HepG2 (cell line): ENCODE results near the gene FAP. TPM values are rescaled to one million over a fixed set of nuclear protein-coding genes. Genes with fewer than 3 reads are reported as not detected.

Experiments used
- AGO2 ChIP-seq: fragments of 200-400 bp; formaldehyde crosslinking; optimal IDR thresholded peaks from 2 replicates; pipeline ENCODE3; 2017; ENCODE audit warnings: mild to moderate bottlenecking, low read depth, low read length, moderate library complexity
- ARID4A ChIP-seq: sonication (generic); formaldehyde crosslinking; IDR thresholded peaks from 2 replicates; pipeline ENCODE4 v1.5.0; 2020; ENCODE audit warnings: mild to moderate bottlenecking, missing genetic modification reagents, borderline replicate concordance
- ATF3 ChIP-seq: sonication (generic); formaldehyde crosslinking; IDR thresholded peaks from 2 replicates; pipeline ENCODE4 v1.4.0; 2020; ENCODE audit warnings: missing genetic modification reagents
- BCL3 ChIP-seq: sonication (generic); formaldehyde crosslinking; IDR thresholded peaks from 2 replicates; pipeline ENCODE4 v1.5.1; 2020; ENCODE audit warnings: mild to moderate bottlenecking, missing genetic modification reagents, moderate library complexity
- CTCF ChIP-seq: sonication (generic); formaldehyde crosslinking; IDR thresholded peaks from 2 replicates; pipeline ENCODE4 v1.5.0; 2020; ENCODE audit warnings: mild to moderate bottlenecking, missing genetic modification reagents, moderate library complexity
- E2F1 ChIP-seq: sonication (generic); formaldehyde crosslinking; IDR thresholded peaks from 2 replicates; pipeline ENCODE4 v1.5.0; 2020; ENCODE audit warnings: missing genetic modification reagents
- GTF2F1 ChIP-seq: fragments of 150-350 bp; IDR thresholded peaks from 2 replicates; pipeline ENCODE4 v1.6.1; 2014; ENCODE audit warnings: low read length
- GZF1 ChIP-seq: sonication (generic); formaldehyde crosslinking; IDR thresholded peaks from 2 replicates; pipeline ENCODE4 v1.5.1; 2020; ENCODE audit warnings: mild to moderate bottlenecking, missing genetic modification reagents
- HBP1 ChIP-seq: IDR thresholded peaks from 2 replicates; pipeline ENCODE4 v1.6.1; 2016; ENCODE audit warnings: low read depth, control low read depth
- HOXA5 ChIP-seq: sonication (generic); formaldehyde crosslinking; IDR thresholded peaks from 2 replicates; pipeline ENCODE4 v1.4.0; 2020; ENCODE audit warnings: missing genetic modification reagents
- MEF2D ChIP-seq: sonication (generic); formaldehyde crosslinking; IDR thresholded peaks from 2 replicates; pipeline ENCODE4 v1.5.1; 2020; ENCODE audit warnings: mild to moderate bottlenecking, missing genetic modification reagents
- NR0B2 ChIP-seq: sonication (generic); formaldehyde crosslinking; IDR thresholded peaks from 2 replicates; pipeline ENCODE4 v1.4.0; 2020; ENCODE audit warnings: mild to moderate bottlenecking, missing genetic modification reagents
- SRF ChIP-seq: IDR thresholded peaks from 2 replicates; pipeline ENCODE4 v1.6.1; 2011; ENCODE audit warnings: mild to moderate bottlenecking, low read depth, low read length, moderate library complexity
- TRAFD1 ChIP-seq: sonication (generic); formaldehyde crosslinking; IDR thresholded peaks from 2 replicates; pipeline ENCODE4 v1.5.1; 2020; ENCODE audit warnings: missing genetic modification reagents, mild to moderate bottlenecking, borderline replicate concordance
- ZNF746 ChIP-seq: sonication (generic); formaldehyde crosslinking; IDR thresholded peaks from 2 replicates; pipeline ENCODE4 v1.8.0; 2022; ENCODE audit warnings: mild to moderate bottlenecking, missing genetic modification reagents
- ZNF747 ChIP-seq: sonication (generic); formaldehyde crosslinking; IDR thresholded peaks from 2 replicates; pipeline ENCODE4 v1.8.1; 2023; ENCODE audit warnings: missing genetic modification reagents, mild to moderate bottlenecking, borderline replicate concordance
- polyA plus RNA-seq, 8 experiments: library from polyadenylated mRNA; depleted of rRNA in 3 of 8; stranded (reverse) in 7 of 8; unstranded in 1 of 8; fragments of >200 nt; fragmentation: Illumina TruSeq in 4 of 8; extraction: Trizol in 4 of 8; gene quantifications; 2 replicates each; pipeline versions ENCODE4 v1.2.1 to v1.2.3, GENCODE V29; 2011 to 2016; ENCODE audit warnings: low read depth in 4 of 8, missing spikeins in 1 of 8, mixed read lengths in 1 of 8; ENCODE audit not compliant: insufficient read depth in 1 of 8
- total RNA-seq, 5 experiments: library from RNA; depleted of rRNA; stranded (reverse); fragments of >200 nt; fragmentation: Illumina TruSeq; extraction: Trizol; gene quantifications; 2 replicates each; pipeline ENCODE4 v1.2.3, GENCODE V29; 2016; ENCODE audit warnings: low read depth in 1 of 5

Gene FAP
- total and polyA plus RNA-seq, 2 of the 13 experiments (the other 11 are each of a cell fraction or from before 2014, with no cell fraction given), result not detected

- TF ChIP-seq NR0B2 (CRISPR knock-in tag) (no peak), MEF2D (CRISPR knock-in tag) (no peak), ZNF747 (CRISPR knock-in tag) (no peak), HOXA5 (no peak), ARID4A (CRISPR knock-in tag) (no peak), HBP1 (CRISPR knock-in tag) (no peak), GZF1 (CRISPR knock-in tag) (peak; percentile 99), ATF3 (CRISPR knock-in tag) (no peak), E2F1 (CRISPR knock-in tag) (no peak), ZNF746 (no peak), AGO2 (no peak), TRAFD1 (CRISPR knock-in tag) (no peak), GTF2F1 (no peak), SRF (0 out of 2 replicates have a peak, but pooled peaks have one; percentile 12), BCL3 (CRISPR knock-in tag) (no peak), CTCF (peak; percentile 76)
Observed at GRCh38 chr2:162153608-162154224, 89.5 kb downstream of the FAP start (continued).
